ENCODE data around the gene NEU3. TPM values are rescaled to one million over a fixed set of nuclear protein-coding genes. Genes with fewer than 3 reads are reported as not detected.

Gene NEU3
- polyA plus RNA-seq, 2 donors: 1.2 to 1.5 TPM

DNA sequence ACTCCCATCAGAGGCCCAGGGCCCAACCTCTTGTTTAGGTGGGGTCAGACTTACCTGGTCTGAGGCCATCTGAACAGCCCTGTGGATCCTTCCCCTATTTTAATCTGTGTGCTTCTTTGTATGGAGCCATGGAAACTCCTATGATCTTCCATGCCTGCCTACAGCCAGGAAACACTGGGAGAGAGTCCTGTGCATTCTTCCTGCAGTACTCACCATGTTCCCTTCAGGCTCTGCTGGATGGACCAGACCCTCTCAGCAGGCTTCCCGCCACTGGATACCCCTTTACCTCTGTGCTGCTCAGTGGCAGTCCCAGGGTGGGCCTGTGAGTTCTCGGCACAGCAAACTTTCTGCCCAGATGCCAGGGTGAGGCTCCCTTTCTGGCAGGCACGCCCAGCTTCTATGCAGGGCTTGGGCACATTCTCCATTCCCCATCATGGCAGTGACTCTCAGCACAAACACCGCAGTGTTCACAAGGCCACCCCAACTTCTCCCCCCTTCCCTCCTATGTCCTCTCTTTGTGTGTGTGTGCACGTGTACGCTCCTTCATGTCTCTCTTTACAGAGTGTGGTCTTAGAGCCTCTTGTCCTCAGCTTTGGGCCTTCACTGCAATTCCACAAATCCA, 34.8 kb downstream of the NEU3 start:
- H3K9me3 ChIP-seq (ENCODE audit: control insufficient read depth in 2 of 2, insufficient read depth in 1 of 2, low read depth in 1 of 2, low read length in 1 of 2): no peaks in the 10 kb centered on the region
- H3K36me3 ChIP-seq (ENCODE audit: control insufficient read depth in 2 of 2, insufficient read depth in 2 of 2, low read length in 1 of 2): no peaks in the 10 kb centered on the region
- H3K27ac ChIP-seq (ENCODE audit: low read depth in 2 of 2, low read length in 1 of 2): no peak overlapping the region
- no peaks in the 10 kb centered on the region for H3K4me1 ChIP-seq (ENCODE audit: control insufficient read depth in 2 of 2, insufficient read depth in 2 of 2, low read length in 1 of 2)
- H3K4me3 ChIP-seq (ENCODE audit: low read depth in 1 of 2, low read length in 2 of 2): no peak overlapping the region
- no peaks in the 10 kb centered on the region for H3K27me3 ChIP-seq (ENCODE audit: control insufficient read depth in 1 of 2, insufficient read depth in 2 of 2, low read length in 2 of 2)
- 93 to 94% methylated on average over 6 of the region's 6 CpGs for WGBS, 2 donors

DNA sequence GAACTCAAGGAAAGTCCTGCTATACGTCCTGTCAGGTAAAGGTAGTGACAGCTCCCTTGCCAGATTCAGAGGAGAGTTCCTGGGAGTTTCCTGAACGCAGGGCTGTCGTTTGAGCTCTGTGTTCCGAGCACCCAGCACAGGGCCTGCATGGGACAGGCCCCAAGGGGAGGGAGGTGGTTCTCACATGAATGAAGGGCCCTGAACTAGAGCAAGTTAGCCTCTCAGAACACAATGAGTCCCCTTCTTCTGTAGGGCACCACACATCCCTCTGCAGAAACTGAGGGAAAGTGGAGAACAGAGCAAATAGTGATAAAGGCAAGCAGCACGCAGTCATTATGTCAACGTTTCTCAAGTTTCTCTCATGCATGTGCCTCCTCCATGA, 35.3 kb downstream of the NEU3 start:
- no peaks in the 10 kb centered on the region for H3K9me3 ChIP-seq (ENCODE audit: control insufficient read depth in 2 of 2, insufficient read depth in 1 of 2, low read depth in 1 of 2, low read length in 1 of 2)
- no peaks in the 10 kb centered on the region for H3K36me3 ChIP-seq (ENCODE audit: control insufficient read depth in 2 of 2, insufficient read depth in 2 of 2, low read length in 1 of 2)
- H3K4me3 ChIP-seq (ENCODE audit: low read depth in 1 of 2, low read length in 2 of 2): no peak overlapping the region
- H3K27ac ChIP-seq (ENCODE audit: low read depth in 2 of 2, low read length in 1 of 2): no peak overlapping the region
- no peaks in the 10 kb centered on the region for H3K4me1 ChIP-seq (ENCODE audit: control insufficient read depth in 2 of 2, insufficient read depth in 2 of 2, low read length in 1 of 2)
- 73 to 87% methylated on average over 6 of the region's 6 CpGs for WGBS, 2 donors
- no peaks in the 10 kb centered on the region for H3K27me3 ChIP-seq (ENCODE audit: control insufficient read depth in 1 of 2, insufficient read depth in 2 of 2, low read length in 2 of 2)

DNA sequence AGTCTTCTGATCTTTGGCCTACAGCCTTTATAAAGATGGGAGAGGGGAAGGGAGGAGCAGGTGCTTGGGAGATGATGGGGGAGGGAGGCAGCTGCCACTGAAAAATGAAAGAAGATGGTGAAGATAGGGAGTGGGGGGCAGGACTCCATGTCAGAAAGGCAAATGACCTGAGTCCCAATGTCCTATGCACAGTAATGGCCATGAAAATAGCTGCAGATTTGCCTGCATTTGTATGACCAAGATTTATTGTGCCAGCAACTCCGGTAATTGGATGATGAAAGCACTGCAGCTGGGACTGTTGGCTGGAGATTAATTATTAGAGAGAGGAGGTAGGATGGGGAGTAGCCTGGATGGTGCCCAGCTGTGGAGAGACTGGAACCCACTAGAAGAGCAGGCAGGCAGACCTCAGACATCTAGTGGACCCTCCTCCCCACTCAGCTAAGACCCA, 36.1 kb downstream of the NEU3 start:
- Histone ChIP-seq H3K4me1 (ENCODE audit: control insufficient read depth in 2 of 2, insufficient read depth in 2 of 2, low read length in 1 of 2) (no peaks in the 10 kb centered on the region), H3K27ac (ENCODE audit: low read depth in 2 of 2, low read length in 1 of 2) (no peak overlapping the region), H3K4me3 (ENCODE audit: low read depth in 1 of 2, low read length in 2 of 2) (no peak overlapping the region), H3K36me3 (ENCODE audit: control insufficient read depth in 2 of 2, insufficient read depth in 2 of 2, low read length in 1 of 2) (no peaks in the 10 kb centered on the region), H3K9me3 (ENCODE audit: control insufficient read depth in 2 of 2, insufficient read depth in 1 of 2, low read depth in 1 of 2, low read length in 1 of 2) (no peaks in the 10 kb centered on the region), H3K27me3 (ENCODE audit: control insufficient read depth in 1 of 2, insufficient read depth in 2 of 2, low read length in 2 of 2) (no peaks in the 10 kb centered on the region)
- WGBS, 2 donors: 65 to 67% methylated on average over 1 of the region's 1 CpG

DNA sequence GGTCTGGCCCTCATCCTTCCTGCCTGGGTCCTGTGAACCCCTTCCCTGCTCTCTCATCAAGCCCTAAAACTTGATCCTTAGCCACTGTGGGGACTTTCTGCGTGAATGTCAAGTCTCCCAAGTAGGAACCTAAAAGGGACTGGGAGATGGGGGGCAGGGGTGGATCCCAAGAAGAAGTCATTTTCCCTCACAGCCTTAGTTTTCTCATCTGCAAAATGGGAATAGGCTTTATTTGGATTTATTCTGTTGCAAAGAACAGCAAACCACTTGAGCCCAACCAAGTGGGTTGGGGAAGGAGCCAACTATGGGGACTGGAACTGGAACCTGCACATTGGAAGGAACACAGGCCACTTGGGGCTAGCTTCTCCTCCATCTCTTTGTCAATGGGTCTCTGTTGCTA, 36.8 kb downstream of the NEU3 start:
- 94 to 96% methylated on average over 1 of the region's 1 CpG for WGBS, 2 donors
- H3K9me3 ChIP-seq (ENCODE audit: control insufficient read depth in 2 of 2, insufficient read depth in 1 of 2, low read depth in 1 of 2, low read length in 1 of 2): no peaks in the 10 kb centered on the region
- no peaks in the 10 kb centered on the region for H3K36me3 ChIP-seq (ENCODE audit: control insufficient read depth in 2 of 2, insufficient read depth in 2 of 2, low read length in 1 of 2)
- H3K4me3 ChIP-seq (ENCODE audit: low read depth in 1 of 2, low read length in 2 of 2): no peak overlapping the region
- no peaks in the 10 kb centered on the region for H3K4me1 ChIP-seq (ENCODE audit: control insufficient read depth in 2 of 2, insufficient read depth in 2 of 2, low read length in 1 of 2)
- no peak overlapping the region for H3K27ac ChIP-seq (ENCODE audit: low read depth in 2 of 2, low read length in 1 of 2)
- H3K27me3 ChIP-seq (ENCODE audit: control insufficient read depth in 1 of 2, insufficient read depth in 2 of 2, low read length in 2 of 2): no peaks in the 10 kb centered on the region

DNA sequence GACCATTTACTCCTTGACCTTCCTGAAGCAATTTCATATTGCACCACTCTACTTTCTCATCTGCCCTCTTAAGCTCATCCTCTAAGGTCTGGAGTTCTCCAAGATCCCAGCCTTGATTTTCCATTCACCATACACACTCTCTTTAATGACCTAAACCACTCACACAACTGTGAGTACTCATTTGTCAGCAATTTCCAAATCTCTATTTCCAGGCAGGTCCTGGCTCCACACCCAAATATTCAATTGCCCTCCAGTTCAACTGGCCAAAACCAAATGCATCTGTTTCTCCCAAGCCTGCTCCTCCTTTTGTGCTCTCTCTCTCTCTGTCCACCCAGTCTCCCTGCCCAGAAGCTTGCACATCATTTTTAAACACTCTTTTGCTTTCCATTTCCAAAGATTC, 39.6 kb downstream of the NEU3 start:
- Histone ChIP-seq H3K4me3 (ENCODE audit: low read depth in 1 of 2, low read length in 2 of 2) (no peak overlapping the region), H3K36me3 (ENCODE audit: control insufficient read depth in 2 of 2, insufficient read depth in 2 of 2, low read length in 1 of 2) (no peaks in the 10 kb centered on the region), H3K27me3 (ENCODE audit: control insufficient read depth in 1 of 2, insufficient read depth in 2 of 2, low read length in 2 of 2) (no peaks in the 10 kb centered on the region), H3K9me3 (ENCODE audit: control insufficient read depth in 2 of 2, insufficient read depth in 1 of 2, low read depth in 1 of 2, low read length in 1 of 2) (no peaks in the 10 kb centered on the region), H3K4me1 (ENCODE audit: control insufficient read depth in 2 of 2, insufficient read depth in 2 of 2, low read length in 1 of 2) (no peaks in the 10 kb centered on the region), H3K27ac (ENCODE audit: low read depth in 2 of 2, low read length in 1 of 2) (no peak overlapping the region)

DNA sequence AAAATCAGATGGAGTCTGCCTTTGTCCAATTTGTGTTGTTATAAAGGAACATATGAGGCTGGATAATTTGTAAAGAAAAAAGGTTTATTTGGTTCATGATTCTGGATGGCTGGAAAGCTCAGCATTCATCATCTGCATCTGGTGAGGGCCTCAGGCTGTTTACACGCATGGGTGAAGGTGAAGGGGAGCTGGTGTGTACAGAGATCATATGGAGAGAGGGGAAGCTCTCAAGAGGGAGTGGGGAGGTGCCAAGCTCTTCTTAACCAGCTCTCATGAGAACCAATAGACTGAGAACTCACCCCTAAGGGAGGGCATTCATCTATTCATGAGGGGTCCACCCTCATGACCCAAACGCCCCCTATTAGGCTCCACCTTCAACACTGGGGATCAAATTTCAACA, 40.0 kb downstream of the NEU3 start:
- no peak overlapping the region for H3K27ac ChIP-seq (ENCODE audit: low read depth in 2 of 2, low read length in 1 of 2)
- no peak overlapping the region for H3K4me3 ChIP-seq (ENCODE audit: low read depth in 1 of 2, low read length in 2 of 2)
- H3K9me3 ChIP-seq (ENCODE audit: control insufficient read depth in 2 of 2, insufficient read depth in 1 of 2, low read depth in 1 of 2, low read length in 1 of 2): no peaks in the 10 kb centered on the region
- no peaks in the 10 kb centered on the region for H3K27me3 ChIP-seq (ENCODE audit: control insufficient read depth in 1 of 2, insufficient read depth in 2 of 2, low read length in 2 of 2)
- H3K36me3 ChIP-seq (ENCODE audit: control insufficient read depth in 2 of 2, insufficient read depth in 2 of 2, low read length in 1 of 2): no peaks in the 10 kb centered on the region
- H3K4me1 ChIP-seq (ENCODE audit: control insufficient read depth in 2 of 2, insufficient read depth in 2 of 2, low read length in 1 of 2): no peaks in the 10 kb centered on the region
- WGBS, 2 donors: 24 to 31% methylated on average over 2 of the region's 2 CpGs

DNA sequence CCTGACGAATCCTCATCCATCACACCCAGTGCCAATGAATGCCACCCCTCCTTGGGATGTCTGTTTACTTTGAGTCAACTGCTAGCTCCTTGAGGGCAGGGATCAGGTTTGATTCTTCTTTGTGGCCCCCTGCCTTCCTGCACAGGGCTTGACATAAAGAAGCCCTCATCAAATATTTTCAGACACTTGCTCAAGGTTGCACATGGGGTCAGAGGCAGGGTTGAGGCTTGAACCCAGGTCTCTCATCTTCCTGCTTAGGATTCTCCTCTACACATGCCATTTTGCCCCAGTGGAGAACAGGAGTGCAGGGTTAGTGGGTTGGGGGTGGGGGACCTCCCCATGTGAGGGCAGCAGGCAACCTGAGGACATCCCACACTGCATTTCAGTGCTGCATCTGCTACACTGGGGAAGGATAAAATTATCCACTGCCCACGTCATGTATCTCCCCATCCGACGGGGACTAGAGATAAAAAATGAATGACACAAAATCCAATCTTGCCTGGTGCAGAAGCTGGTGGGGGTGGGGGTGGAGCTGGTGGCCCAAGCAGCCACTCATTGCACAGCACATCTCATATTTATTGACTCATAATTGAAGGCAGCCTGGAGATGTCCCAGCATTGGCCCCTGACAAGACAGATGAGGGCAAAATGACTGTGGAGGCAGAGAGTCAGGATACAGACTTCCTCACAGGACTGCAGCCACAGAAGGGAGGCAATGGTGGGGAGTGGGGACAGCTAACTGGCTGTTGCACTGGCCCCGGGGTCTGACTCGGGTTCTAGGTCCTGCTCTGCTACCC, 41.3 kb downstream of the NEU3 start:
- no peak overlapping the region for H3K27ac ChIP-seq (ENCODE audit: low read depth in 2 of 2, low read length in 1 of 2)
- H3K36me3 ChIP-seq (ENCODE audit: control insufficient read depth in 2 of 2, insufficient read depth in 2 of 2, low read length in 1 of 2): no peaks in the 10 kb centered on the region
- 77 to 81% methylated on average over 6 of the region's 6 CpGs for WGBS, 2 donors

DNA sequence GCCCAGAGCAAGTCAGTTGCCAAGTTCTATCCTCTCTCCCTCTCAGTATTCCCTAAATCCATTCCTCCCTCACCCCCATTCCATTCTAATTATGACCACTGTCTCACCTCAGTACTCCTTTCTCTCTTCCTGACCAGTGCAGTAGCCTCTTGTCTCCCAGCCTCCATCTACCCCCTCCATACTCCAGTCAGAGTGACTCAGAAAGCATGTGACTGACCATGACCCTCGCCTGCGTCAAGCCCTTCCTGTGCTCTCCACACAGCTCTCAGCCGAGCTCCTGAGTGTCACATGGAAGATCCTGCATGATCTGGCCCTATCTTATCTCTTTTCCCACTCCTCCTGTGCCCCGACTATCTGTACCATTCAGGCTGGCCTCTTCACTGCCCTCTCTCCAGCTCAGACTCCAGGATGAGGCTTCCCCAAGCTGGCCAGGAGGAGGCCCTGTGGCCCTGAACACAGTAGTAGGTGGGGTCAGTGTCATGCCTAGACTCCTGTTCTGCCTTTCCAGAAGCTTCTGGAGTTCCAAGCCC, 42.6 kb downstream of the NEU3 start:
- no peaks in the 10 kb centered on the region for H3K27me3 ChIP-seq (ENCODE audit: control insufficient read depth in 1 of 2, insufficient read depth in 2 of 2, low read length in 2 of 2)
- no peaks in the 10 kb centered on the region for H3K36me3 ChIP-seq (ENCODE audit: control insufficient read depth in 2 of 2, insufficient read depth in 2 of 2, low read length in 1 of 2)
- no peak overlapping the region for H3K27ac ChIP-seq (ENCODE audit: low read depth in 2 of 2, low read length in 1 of 2)
- H3K4me3 ChIP-seq (ENCODE audit: low read depth in 1 of 2, low read length in 2 of 2): no peak overlapping the region
- WGBS, 2 donors: 69 to 73% methylated on average over 4 of the region's 4 CpGs
- H3K9me3 ChIP-seq (ENCODE audit: control insufficient read depth in 2 of 2, insufficient read depth in 1 of 2, low read depth in 1 of 2, low read length in 1 of 2): no peaks in the 10 kb centered on the region
- no peaks in the 10 kb centered on the region for H3K4me1 ChIP-seq (ENCODE audit: control insufficient read depth in 2 of 2, insufficient read depth in 2 of 2, low read length in 1 of 2)

More for the DNA sequence above, 41.3 kb downstream of the NEU3 start:
- no peaks in the 10 kb centered on the region for H3K4me1 ChIP-seq (ENCODE audit: control insufficient read depth in 2 of 2, insufficient read depth in 2 of 2, low read length in 1 of 2)
- H3K4me3 ChIP-seq (ENCODE audit: low read depth in 1 of 2, low read length in 2 of 2): no peak overlapping the region
- H3K9me3 ChIP-seq (ENCODE audit: control insufficient read depth in 2 of 2, insufficient read depth in 1 of 2, low read depth in 1 of 2, low read length in 1 of 2): no peaks in the 10 kb centered on the region
- no peaks in the 10 kb centered on the region for H3K27me3 ChIP-seq (ENCODE audit: control insufficient read depth in 1 of 2, insufficient read depth in 2 of 2, low read length in 2 of 2)

DNA sequence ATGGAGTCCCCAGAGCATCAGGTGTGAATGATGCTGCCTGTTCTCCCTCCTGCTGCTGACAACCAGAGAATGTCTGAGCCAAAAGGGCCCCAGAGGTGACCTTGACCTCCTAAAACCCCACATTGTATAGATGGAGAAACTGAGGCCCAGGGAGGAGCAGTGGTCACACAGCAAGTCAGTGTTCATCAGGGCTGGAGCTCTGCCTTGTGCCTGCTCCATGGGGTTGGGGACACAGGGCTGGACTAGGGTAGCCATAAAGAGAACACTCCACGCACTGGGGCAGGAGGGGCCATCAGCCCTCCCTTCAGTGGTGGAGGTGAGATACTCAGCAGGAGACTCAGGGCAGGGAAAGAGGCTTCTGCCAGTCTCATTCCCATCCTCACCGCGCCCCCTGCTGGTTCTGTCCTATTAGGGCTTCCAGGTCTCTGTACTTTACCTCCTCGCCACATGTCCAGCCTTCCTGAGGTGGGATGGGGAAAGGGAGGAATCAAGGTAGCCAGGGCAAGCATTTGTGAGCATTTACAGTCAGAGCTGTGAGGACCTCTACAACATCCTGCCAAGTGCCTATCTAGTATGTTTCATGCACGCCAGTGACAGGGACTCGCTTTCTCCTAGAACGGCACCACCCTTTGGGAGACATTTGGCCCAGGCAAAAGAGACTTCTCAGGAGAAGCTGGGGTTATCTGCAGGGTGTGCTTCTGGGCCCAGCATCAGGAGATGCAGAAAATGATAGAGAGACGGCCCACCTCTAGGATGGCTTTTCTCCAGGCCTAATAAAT, 43.2 kb downstream of the NEU3 start:
- no peak overlapping the region for H3K4me3 ChIP-seq (ENCODE audit: low read depth in 1 of 2, low read length in 2 of 2)
- WGBS, 2 donors: 60 to 70% methylated on average over 8 of the region's 8 CpGs
- no peaks in the 10 kb centered on the region for H3K36me3 ChIP-seq (ENCODE audit: control insufficient read depth in 2 of 2, insufficient read depth in 2 of 2, low read length in 1 of 2)
- H3K4me1 ChIP-seq (ENCODE audit: control insufficient read depth in 2 of 2, insufficient read depth in 2 of 2, low read length in 1 of 2): no peaks in the 10 kb centered on the region
- no peak overlapping the region for H3K27ac ChIP-seq (ENCODE audit: low read depth in 2 of 2, low read length in 1 of 2)
- no peaks in the 10 kb centered on the region for H3K27me3 ChIP-seq (ENCODE audit: control insufficient read depth in 1 of 2, insufficient read depth in 2 of 2, low read length in 2 of 2)
- no peaks in the 10 kb centered on the region for H3K9me3 ChIP-seq (ENCODE audit: control insufficient read depth in 2 of 2, insufficient read depth in 1 of 2, low read depth in 1 of 2, low read length in 1 of 2)

All from esophagus (tissue), 2 donors.